Peyer's patch (tissue), 4 donors: ENCODE measurements around the gene MRPL50. TPM values are rescaled to one million over a fixed set of nuclear protein-coding genes. Genes with fewer than 3 reads are reported as not detected.

Experiments used
- DNase-seq, 3 donors: peaks; one replicate each; pipeline ENCODE4 v3.0.0-alpha.2; 2017 to 2019
- H3K27ac ChIP-seq, 4 donors: fragments of 200-600 bp; sonication (generic); one replicate each; pipeline ENCODE4 v1.5.1; 2016 to 2019
- H3K27me3 ChIP-seq, 2 donors: fragments of 200-600 bp; sonication (generic); one replicate each; pipeline ENCODE4 v1.5.1; 2019
- H3K36me3 ChIP-seq, 3 donors: fragments of 200-600 bp; sonication (generic); one replicate each; pipeline ENCODE4 v1.5.1; 2016 to 2019
- H3K4me1 ChIP-seq, 4 donors: fragments of 200-600 bp; sonication (generic); one replicate each; pipeline ENCODE4 v1.5.1; 2016 to 2019
- H3K4me3 ChIP-seq, 4 donors: fragments of 200-600 bp; sonication (generic); 1 replicate in 3 of 4; 2 replicates in 1 of 4; pipeline ENCODE4 v1.5.1; 2016 to 2019; ENCODE audit warnings: mild to moderate bottlenecking in 1 of 4
- H3K9me3 ChIP-seq, 4 donors: fragments of 200-600 bp; sonication (generic); one replicate each; pipeline ENCODE4 v1.5.1; 2016 to 2019; ENCODE audit warnings: mild to moderate bottlenecking in 1 of 4
- POLR2A ChIP-seq, 2 donors: fragments of 450-650 bp; IDR thresholded peaks; one replicate each; pipeline ENCODE4 v1.5.1; 2017; ENCODE audit warnings: antibody characterized with exemption in 2 of 2, mild to moderate bottlenecking in 2 of 2, moderate library complexity in 2 of 2
- total RNA-seq, 4 donors: library from RNA; depleted of rRNA; stranded (reverse); fragments of >200 nt; gene quantifications; one replicate each; pipeline ENCODE4 v1.1.0, GENCODE V29; 2016
- TF ChIP-seq, protein P1 (sequence below), 6 experiments: fragments of 450-650 bp in 4 of 6; fragments of 200-600 bp in 2 of 6; sonication (generic) in 1 of 6; IDR thresholded peaks; one replicate each; pipeline ENCODE4 v1.5.1; 2017 to 2019; ENCODE audit warnings: antibody characterized with exemption in 6 of 6, mild to moderate bottlenecking in 3 of 6, moderate library complexity in 1 of 6

MRPL50 gene
- total RNA-seq, 4 donors from 2014 or later, result 5.3 to 10.7 (median 8.9) TPM

- H3K27ac ChIP-seq, result no peak overlapping the region
- H3K9me3 ChIP-seq, result peaks cover 0 to 33% (median 12%) of the 10 kb centered on the region in 4 donors
- no peaks in the 10 kb centered on the region for H3K4me1 ChIP-seq
- no peaks in the 10 kb centered on the region for H3K27me3 ChIP-seq
- H3K4me3 ChIP-seq, result no peak overlapping the region
- no peaks in the 10 kb centered on the region for H3K36me3 ChIP-seq
- no peak for DNase-seq
- TF ChIP-seq, protein P1, sequence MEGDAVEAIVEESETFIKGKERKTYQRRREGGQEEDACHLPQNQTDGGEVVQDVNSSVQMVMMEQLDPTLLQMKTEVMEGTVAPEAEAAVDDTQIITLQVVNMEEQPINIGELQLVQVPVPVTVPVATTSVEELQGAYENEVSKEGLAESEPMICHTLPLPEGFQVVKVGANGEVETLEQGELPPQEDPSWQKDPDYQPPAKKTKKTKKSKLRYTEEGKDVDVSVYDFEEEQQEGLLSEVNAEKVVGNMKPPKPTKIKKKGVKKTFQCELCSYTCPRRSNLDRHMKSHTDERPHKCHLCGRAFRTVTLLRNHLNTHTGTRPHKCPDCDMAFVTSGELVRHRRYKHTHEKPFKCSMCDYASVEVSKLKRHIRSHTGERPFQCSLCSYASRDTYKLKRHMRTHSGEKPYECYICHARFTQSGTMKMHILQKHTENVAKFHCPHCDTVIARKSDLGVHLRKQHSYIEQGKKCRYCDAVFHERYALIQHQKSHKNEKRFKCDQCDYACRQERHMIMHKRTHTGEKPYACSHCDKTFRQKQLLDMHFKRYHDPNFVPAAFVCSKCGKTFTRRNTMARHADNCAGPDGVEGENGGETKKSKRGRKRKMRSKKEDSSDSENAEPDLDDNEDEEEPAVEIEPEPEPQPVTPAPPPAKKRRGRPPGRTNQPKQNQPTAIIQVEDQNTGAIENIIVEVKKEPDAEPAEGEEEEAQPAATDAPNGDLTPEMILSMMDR (IDR thresholded peaks at IDR 0.05), result no peak
These were observed 16.4 kb upstream of the MRPL50 start for GRCh38 chr9:101414839-101415238.

DNA sequence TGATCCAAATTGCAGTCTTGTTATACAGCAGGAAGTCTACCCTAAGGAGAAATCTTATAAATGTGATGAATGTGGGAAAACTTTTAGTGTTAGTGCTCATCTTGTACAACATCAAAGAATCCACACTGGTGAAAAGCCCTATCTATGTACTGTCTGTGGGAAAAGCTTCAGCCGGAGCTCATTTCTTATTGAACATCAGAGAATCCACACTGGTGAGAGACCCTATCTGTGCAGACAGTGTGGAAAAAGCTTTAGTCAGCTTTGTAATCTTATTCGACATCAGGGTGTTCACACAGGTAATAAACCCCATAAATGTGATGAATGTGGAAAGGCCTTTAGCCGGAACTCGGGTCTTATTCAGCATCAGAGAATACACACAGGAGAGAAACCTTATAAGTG, 10.7 kb upstream of the MRPL50 start:
- Histone ChIP-seq H3K27ac (no peak overlapping the region), H3K9me3 (peaks cover 4 to 83% (median 22%) of the 10 kb centered on the region in 4 donors), H3K27me3 (no peaks in the 10 kb centered on the region), H3K36me3 (peaks cover 0 to 55% (median 5%) of the 10 kb centered on the region in 3 donors), H3K4me3 (no peak overlapping the region), H3K4me1 (no peaks in the 10 kb centered on the region)
- TF ChIP-seq, protein P1 (IDR thresholded peaks at IDR 0.05), result no peak
- TF ChIP-seq POLR2A (IDR thresholded peaks at IDR 0.05), result no peak
- no peak for DNase-seq

- peaks cover 0 to 61% (median 7%) of the 10 kb centered on the region in 3 donors for H3K36me3 ChIP-seq
- no peak overlapping the region for H3K27ac ChIP-seq
- H3K4me1 ChIP-seq, result no peaks in the 10 kb centered on the region
- TF ChIP-seq POLR2A (IDR thresholded peaks at IDR 0.05), result no peak
- TF ChIP-seq, protein P1 (IDR thresholded peaks at IDR 0.05), result no peak
- no peak overlapping the region for H3K4me3 ChIP-seq
- H3K9me3 ChIP-seq, result peaks cover 4 to 81% (median 22%) of the 10 kb centered on the region in 4 donors
- no peak for DNase-seq
- H3K27me3 ChIP-seq, result no peaks in the 10 kb centered on the region
These were observed 10.1 kb upstream of the MRPL50 start for GRCh38 chr9:101408374-101409078.

GRCh38 chr9:101403516-101404285, 5.3 kb upstream of the MRPL50 start:
- Histone ChIP-seq H3K9me3 (peaks cover 2 to 47% (median 6%) of the 10 kb centered on the region in 4 donors), H3K4me1 (peaks cover 0 to 23% (median 5%) of the 10 kb centered on the region in 4 donors), H3K36me3 (peaks cover 0 to 87% (median 7%) of the 10 kb centered on the region in 3 donors), H3K4me3 (no peak overlapping the region), H3K27me3 (no peaks in the 10 kb centered on the region), H3K27ac (no peak overlapping the region)
- no peak for DNase-seq
- TF ChIP-seq, protein P1 (IDR thresholded peaks at IDR 0.05), result no peak
- no peak for TF ChIP-seq POLR2A (IDR thresholded peaks at IDR 0.05)

DNA sequence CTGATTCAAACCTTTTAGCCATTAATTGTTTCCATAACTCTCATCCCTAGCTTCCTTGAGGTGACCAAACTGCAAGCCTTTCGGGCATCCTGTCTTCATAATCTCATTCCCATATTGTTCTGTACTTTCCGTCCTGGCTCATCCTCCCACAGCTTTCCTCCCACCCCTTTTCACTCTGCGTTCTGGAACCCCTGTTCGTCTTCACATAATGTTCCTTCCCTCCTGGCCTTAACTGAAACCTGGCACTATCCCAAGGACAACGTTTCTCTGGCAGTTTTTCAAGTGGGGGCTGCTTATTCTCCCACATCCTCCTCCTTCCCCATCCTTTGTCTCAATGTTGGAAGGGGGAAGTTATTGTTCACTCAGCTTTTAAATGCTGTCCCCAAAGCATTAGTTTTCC, 1.7 kb upstream of the MRPL50 start:
- H3K27me3 ChIP-seq, result no peaks in the 10 kb centered on the region
- no peak for TF ChIP-seq POLR2A (IDR thresholded peaks at IDR 0.05)
- TF ChIP-seq, protein P1 (IDR thresholded peaks at IDR 0.05), result no peak
- no peak overlapping the region for H3K27ac ChIP-seq
- H3K4me3 ChIP-seq, result peak overlapping the region in 2 of 4 donors; percentile 77 to 91
- no peak for DNase-seq
- peaks cover 0 to 37% (median 9%) of the 10 kb centered on the region in 4 donors for H3K4me1 ChIP-seq
- peaks cover 0 to 52% (median 3%) of the 10 kb centered on the region in 3 donors for H3K36me3 ChIP-seq
- peaks cover 0 to 11% (median 0%) of the 10 kb centered on the region in 4 donors for H3K9me3 ChIP-seq
